Progenitor cell of endocrine pancreas (in vitro differentiated cells): ENCODE data around the gene CNKSR2. TPM values are rescaled to one million over a fixed set of nuclear protein-coding genes. Genes with fewer than 3 reads are reported as not detected.

Source experiments
- DNase-seq: peaks from one replicate; pipeline ENCODE4 v3.0.0; 2021; ENCODE audit warnings: low spot score; ENCODE audit not compliant: unreplicated experiment
- H3K27ac Mint-ChIP-seq: 2 replicates; pipeline ENCODE4 v1.8.0; 2021; ENCODE audit warnings: mild to moderate bottlenecking, moderate library complexity, mixed read lengths
- H3K27me3 Mint-ChIP-seq: 2 replicates; pipeline ENCODE4 v1.8.0; 2021; ENCODE audit warnings: mixed read lengths
- H3K36me3 Mint-ChIP-seq: 2 replicates; pipeline ENCODE4 v1.8.0; 2022; ENCODE audit warnings: mixed read lengths; ENCODE audit not compliant: insufficient read depth
- H3K4me1 Mint-ChIP-seq: 2 replicates; pipeline ENCODE4 v1.8.0; 2021; ENCODE audit warnings: low read depth, mixed read lengths
- H3K4me3 Mint-ChIP-seq: 2 replicates; pipeline ENCODE4 v1.8.0; 2021; ENCODE audit warnings: low read depth, mild to moderate bottlenecking, moderate library complexity, mixed read lengths
- H3K9me3 Mint-ChIP-seq: 2 replicates; pipeline ENCODE4 v1.8.0; 2021; ENCODE audit warnings: low read depth, mixed read lengths
- CTCF ChIP-seq: fragments of 200-600 bp; sonication (generic); IDR thresholded peaks from one replicate; pipeline ENCODE4 v1.5.0; 2021; ENCODE audit warnings: antibody characterized with exemption, mild to moderate bottlenecking; ENCODE audit not compliant: unreplicated experiment
- total RNA-seq: library from RNA; stranded (reverse); gene quantifications from 2 replicates; pipeline ENCODE4 v1.2.1, GENCODE V29; 2021

Gene CNKSR2
- total RNA-seq, 1 donor from 2014 or later: 28.0 TPM

- Mint-ChIP-seq H3K9me3 (no peaks in the 10 kb centered on the region), H3K4me3 (no peak overlapping the region), H3K27me3 (no peaks in the 10 kb centered on the region), H3K27ac (no peak overlapping the region), H3K4me1 (no peaks in the 10 kb centered on the region), H3K36me3 (peaks cover 4% of the 10 kb centered on the region)
- TF ChIP-seq CTCF: no peak
- DNase-seq: no peak
Observed at GRCh38 chrX:21612154-21612553, 237.9 kb downstream of the CNKSR2 start.

- no peak overlapping the region for H3K4me3 Mint-ChIP-seq
- peak overlapping the region; percentile 14 for H3K27ac Mint-ChIP-seq
- no peaks in the 10 kb centered on the region for H3K9me3 Mint-ChIP-seq
- no peaks in the 10 kb centered on the region for H3K27me3 Mint-ChIP-seq
- no peaks in the 10 kb centered on the region for H3K36me3 Mint-ChIP-seq
- H3K4me1 Mint-ChIP-seq: no peaks in the 10 kb centered on the region
- DNase-seq: no peak
- TF ChIP-seq CTCF: no peak
Observed at GRCh38 chrX:21616386-21616785, 242.2 kb downstream of the CNKSR2 start.

- no peaks in the 10 kb centered on the region for H3K27me3 Mint-ChIP-seq
- no peak overlapping the region for H3K4me3 Mint-ChIP-seq
- H3K9me3 Mint-ChIP-seq: no peaks in the 10 kb centered on the region
- H3K36me3 Mint-ChIP-seq: no peaks in the 10 kb centered on the region
- TF ChIP-seq CTCF: no peak
- no peak for DNase-seq
- H3K27ac Mint-ChIP-seq: no peak overlapping the region
- H3K4me1 Mint-ChIP-seq: no peaks in the 10 kb centered on the region
Observed at GRCh38 chrX:21620234-21620633, 246.0 kb downstream of the CNKSR2 start.

- Mint-ChIP-seq H3K4me3 (no peak overlapping the region), H3K27ac (no peak overlapping the region), H3K27me3 (no peaks in the 10 kb centered on the region), H3K4me1 (no peaks in the 10 kb centered on the region), H3K36me3 (peaks cover 19% of the 10 kb centered on the region), H3K9me3 (peaks cover 13% of the 10 kb centered on the region)
- TF ChIP-seq CTCF: no peak
- DNase-seq: no peak
Observed at GRCh38 chrX:21623778-21624501, 249.7 kb downstream of the CNKSR2 start.

- TF ChIP-seq CTCF: no peak
- H3K27me3 Mint-ChIP-seq: no peaks in the 10 kb centered on the region
- DNase-seq: no peak
- no peak overlapping the region for H3K4me3 Mint-ChIP-seq
- peaks cover 17% of the 10 kb centered on the region for H3K36me3 Mint-ChIP-seq
- peaks cover 6% of the 10 kb centered on the region for H3K9me3 Mint-ChIP-seq
- no peak overlapping the region for H3K27ac Mint-ChIP-seq
- no peaks in the 10 kb centered on the region for H3K4me1 Mint-ChIP-seq
Observed at GRCh38 chrX:21632027-21632426, 257.8 kb downstream of the CNKSR2 start.
